Measurements from ENCODE around the gene MIB2. TPM values are rescaled to one million over a fixed set of nuclear protein-coding genes. Genes with fewer than 3 reads are reported as not detected.
"Not testable (repeated sequence)": the region's sequence is repeated elsewhere in the genome, so short reads cannot be mapped to it uniquely, and the experiment has no call there.

Gene MIB2
- polyA plus RNA-seq, 1 donor from 2014 or later: 106 TPM

DNA sequence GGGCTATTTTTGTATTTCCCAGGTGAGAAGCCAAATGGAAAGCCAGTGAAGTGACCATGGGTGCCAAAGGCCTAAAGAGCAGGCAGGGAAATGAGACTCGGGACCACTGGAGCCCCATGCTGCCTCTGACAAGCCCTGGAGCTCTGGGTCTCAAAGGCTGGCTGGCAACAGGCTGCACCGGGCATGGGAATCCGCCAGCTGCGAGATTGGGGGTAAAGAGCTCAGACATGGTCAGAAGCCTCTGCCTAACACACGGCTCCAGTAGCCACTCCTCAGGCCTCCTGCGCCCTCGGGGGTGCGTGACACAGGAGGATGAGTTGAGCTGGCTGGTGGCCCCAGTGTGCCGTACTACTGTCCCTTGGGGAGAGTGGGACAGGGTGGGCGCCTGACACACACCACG is 49.0 kb downstream of the MIB2 start:
- not testable (repeated sequence) for H3K79me2 ChIP-seq (replicated peaks; ENCODE audit: insufficient read depth, low read length); H3K27me3 ChIP-seq (ENCODE audit: insufficient read depth, low read depth, low read length); H3K9ac ChIP-seq (ENCODE audit: low read length); H3K4me3 ChIP-seq (ENCODE audit: low read length); H3K27ac ChIP-seq (ENCODE audit: low read length); H2AFZ ChIP-seq (ENCODE audit: low read depth, low read length); H3K36me3 ChIP-seq (ENCODE audit: insufficient read depth, low read length); H3K4me2 ChIP-seq (ENCODE audit: low read length); H4K20me1 ChIP-seq (ENCODE audit: insufficient read depth); H3K9me2 ChIP-seq (ENCODE audit: insufficient read depth, low read length); H3F3A ChIP-seq (ENCODE audit: insufficient read depth, low read length, poor library complexity, severe bottlenecking); H3K9me3 ChIP-seq (ENCODE audit: low read length)

DNA sequence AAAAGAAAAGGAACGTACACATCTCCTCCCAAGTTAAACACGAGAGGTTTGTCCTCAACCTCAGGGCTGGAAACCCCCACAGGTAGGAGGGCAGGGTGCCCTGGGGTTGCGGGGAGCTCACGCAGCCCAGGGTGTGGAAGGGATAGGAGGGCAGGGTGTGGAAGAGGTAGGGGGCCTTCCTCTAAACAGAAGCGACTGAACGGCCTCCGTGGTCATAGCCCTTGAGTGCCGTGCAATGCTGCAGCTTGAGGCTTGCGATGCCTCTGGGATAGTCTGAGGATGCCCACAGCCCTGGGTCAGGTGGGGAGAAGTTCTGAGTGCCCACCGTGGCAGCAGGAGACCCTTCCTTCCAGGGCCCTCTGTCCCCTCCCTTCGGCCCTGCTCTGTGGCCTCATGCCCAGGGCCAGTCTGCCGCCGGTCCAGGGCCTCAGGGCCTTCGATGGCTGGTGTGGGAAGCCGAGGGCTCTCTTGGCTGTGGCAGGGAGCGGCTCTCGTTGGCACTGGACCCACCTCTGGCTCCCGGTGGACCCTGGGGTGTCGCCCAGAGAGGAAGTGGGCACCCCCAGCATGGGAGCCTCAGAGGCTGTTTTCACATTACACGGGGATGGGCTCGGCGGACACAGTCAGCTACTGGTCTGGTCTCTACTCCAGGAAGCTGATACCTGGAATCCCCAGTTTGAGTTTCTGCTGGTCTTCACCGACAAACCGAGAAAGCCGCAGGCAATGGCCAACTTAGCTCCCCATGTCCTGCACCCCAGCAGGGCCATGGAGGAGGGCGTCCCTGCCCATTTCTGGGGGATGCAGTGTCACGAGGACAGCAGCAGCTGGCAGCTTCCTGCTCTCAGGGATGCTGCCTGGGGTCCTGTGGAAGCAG is 49.9 kb downstream of the MIB2 start:
- Histone ChIP-seq H3K36me3 (ENCODE audit: insufficient read depth, low read length) (no peaks in the 10 kb centered on the region), H3K27ac (ENCODE audit: low read length) (no peak overlapping the region), H3K4me3 (ENCODE audit: low read length) (no peak overlapping the region), H3K4me2 (ENCODE audit: low read length) (no peak overlapping the region), H3K9me2 (ENCODE audit: insufficient read depth, low read length) (no peaks in the 10 kb centered on the region), H3K79me2 (replicated peaks; ENCODE audit: insufficient read depth, low read length) (no peaks in the 10 kb centered on the region), H3K27me3 (ENCODE audit: insufficient read depth, low read depth, low read length) (no peaks in the 10 kb centered on the region), H3K9me3 (ENCODE audit: low read length) (no peaks in the 10 kb centered on the region), H2AFZ (ENCODE audit: low read depth, low read length) (no peak overlapping the region), H4K20me1 (ENCODE audit: insufficient read depth) (no peaks in the 10 kb centered on the region), H3K9ac (ENCODE audit: low read length) (no peak overlapping the region), H3F3A (ENCODE audit: insufficient read depth, low read length, poor library complexity, severe bottlenecking) (no peaks in the 10 kb centered on the region)
- TF ChIP-seq POLR2AphosphoS5 (IDR thresholded peaks at IDR 0.05) (no peak), EP300 (conservative IDR thresholded peaks at IDR 0.05; ENCODE audit: poor library complexity, severe bottlenecking) (no peak), SMC3 (conservative IDR thresholded peaks at IDR 0.05; ENCODE audit: poor library complexity) (no peak), MXI1 (conservative IDR thresholded peaks at IDR 0.05; ENCODE audit: poor library complexity, severe bottlenecking) (no peak), RAD21 (conservative IDR thresholded peaks at IDR 0.05) (no peak), TAF1 (IDR thresholded peaks at IDR 0.05; ENCODE audit: low read depth) (no peak), EZH2 (IDR thresholded peaks at IDR 0.05; ENCODE audit: borderline replicate concordance, insufficient read depth, low read length, poor library complexity, severe bottlenecking) (no peak)
- TF ChIP-seq, protein P1, sequence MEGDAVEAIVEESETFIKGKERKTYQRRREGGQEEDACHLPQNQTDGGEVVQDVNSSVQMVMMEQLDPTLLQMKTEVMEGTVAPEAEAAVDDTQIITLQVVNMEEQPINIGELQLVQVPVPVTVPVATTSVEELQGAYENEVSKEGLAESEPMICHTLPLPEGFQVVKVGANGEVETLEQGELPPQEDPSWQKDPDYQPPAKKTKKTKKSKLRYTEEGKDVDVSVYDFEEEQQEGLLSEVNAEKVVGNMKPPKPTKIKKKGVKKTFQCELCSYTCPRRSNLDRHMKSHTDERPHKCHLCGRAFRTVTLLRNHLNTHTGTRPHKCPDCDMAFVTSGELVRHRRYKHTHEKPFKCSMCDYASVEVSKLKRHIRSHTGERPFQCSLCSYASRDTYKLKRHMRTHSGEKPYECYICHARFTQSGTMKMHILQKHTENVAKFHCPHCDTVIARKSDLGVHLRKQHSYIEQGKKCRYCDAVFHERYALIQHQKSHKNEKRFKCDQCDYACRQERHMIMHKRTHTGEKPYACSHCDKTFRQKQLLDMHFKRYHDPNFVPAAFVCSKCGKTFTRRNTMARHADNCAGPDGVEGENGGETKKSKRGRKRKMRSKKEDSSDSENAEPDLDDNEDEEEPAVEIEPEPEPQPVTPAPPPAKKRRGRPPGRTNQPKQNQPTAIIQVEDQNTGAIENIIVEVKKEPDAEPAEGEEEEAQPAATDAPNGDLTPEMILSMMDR (IDR thresholded peaks at IDR 0.05; ENCODE audit: poor library complexity, severe bottlenecking): no peak
- TF ChIP-seq, protein P2, sequence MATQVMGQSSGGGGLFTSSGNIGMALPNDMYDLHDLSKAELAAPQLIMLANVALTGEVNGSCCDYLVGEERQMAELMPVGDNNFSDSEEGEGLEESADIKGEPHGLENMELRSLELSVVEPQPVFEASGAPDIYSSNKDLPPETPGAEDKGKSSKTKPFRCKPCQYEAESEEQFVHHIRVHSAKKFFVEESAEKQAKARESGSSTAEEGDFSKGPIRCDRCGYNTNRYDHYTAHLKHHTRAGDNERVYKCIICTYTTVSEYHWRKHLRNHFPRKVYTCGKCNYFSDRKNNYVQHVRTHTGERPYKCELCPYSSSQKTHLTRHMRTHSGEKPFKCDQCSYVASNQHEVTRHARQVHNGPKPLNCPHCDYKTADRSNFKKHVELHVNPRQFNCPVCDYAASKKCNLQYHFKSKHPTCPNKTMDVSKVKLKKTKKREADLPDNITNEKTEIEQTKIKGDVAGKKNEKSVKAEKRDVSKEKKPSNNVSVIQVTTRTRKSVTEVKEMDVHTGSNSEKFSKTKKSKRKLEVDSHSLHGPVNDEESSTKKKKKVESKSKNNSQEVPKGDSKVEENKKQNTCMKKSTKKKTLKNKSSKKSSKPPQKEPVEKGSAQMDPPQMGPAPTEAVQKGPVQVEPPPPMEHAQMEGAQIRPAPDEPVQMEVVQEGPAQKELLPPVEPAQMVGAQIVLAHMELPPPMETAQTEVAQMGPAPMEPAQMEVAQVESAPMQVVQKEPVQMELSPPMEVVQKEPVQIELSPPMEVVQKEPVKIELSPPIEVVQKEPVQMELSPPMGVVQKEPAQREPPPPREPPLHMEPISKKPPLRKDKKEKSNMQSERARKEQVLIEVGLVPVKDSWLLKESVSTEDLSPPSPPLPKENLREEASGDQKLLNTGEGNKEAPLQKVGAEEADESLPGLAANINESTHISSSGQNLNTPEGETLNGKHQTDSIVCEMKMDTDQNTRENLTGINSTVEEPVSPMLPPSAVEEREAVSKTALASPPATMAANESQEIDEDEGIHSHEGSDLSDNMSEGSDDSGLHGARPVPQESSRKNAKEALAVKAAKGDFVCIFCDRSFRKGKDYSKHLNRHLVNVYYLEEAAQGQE (IDR thresholded peaks at IDR 0.05; ENCODE audit: borderline replicate concordance): no peak
